Right hindlimb (tissue), 1 donor: ENCODE measurements around the gene MYOC.
"Not testable (repeated sequence)": the region's sequence is repeated elsewhere in the genome, so short reads cannot be mapped to it uniquely, and the experiment has no call there.

ENCODE experiments used
- DNase-seq: peaks from one replicate; pipeline ENCODE4 v3.0.0-alpha.2; 2018

Gene MYOC

GRCh38 chr1:171645553-171646248 lies 6.8 kb downstream of the MYOC start:
- peak; percentile 85 for DNase-seq

- peak; percentile 86 for DNase-seq
Observed at GRCh38 chr1:171644805-171645483, 7.5 kb downstream of the MYOC start.

- no peak for DNase-seq
Observed at GRCh38 chr1:171643156-171643555, 9.3 kb downstream of the MYOC start.

- no peak for DNase-seq
Observed at GRCh38 chr1:171642197-171642596, 10.3 kb downstream of the MYOC start.

GRCh38 chr1:171641076-171641864 lies 11.2 kb downstream of the MYOC start:
- no peak for DNase-seq

GRCh38 chr1:171640225-171640624 lies 12.3 kb downstream of the MYOC start:
- DNase-seq: no peak

GRCh38 chr1:171637928-171638576 lies 14.4 kb downstream of the MYOC start:
- no peak for DNase-seq

GRCh38 chr1:171636141-171636540 lies 16.3 kb downstream of the MYOC start:
- no peak for DNase-seq

- no peak for DNase-seq
Observed at GRCh38 chr1:171635661-171636060, 16.8 kb downstream of the MYOC start.

GRCh38 chr1:171628225-171628624 lies 24.3 kb downstream of the MYOC start:
- no peak for DNase-seq

GRCh38 chr1:171627020-171627419 lies 25.5 kb downstream of the MYOC start:
- no peak for DNase-seq

GRCh38 chr1:171625225-171625624 lies 27.3 kb downstream of the MYOC start:
- no peak for DNase-seq

- DNase-seq: no peak
Observed at GRCh38 chr1:171623651-171624331, 28.7 kb downstream of the MYOC start.

- DNase-seq: no peak
Observed at GRCh38 chr1:171622152-171622462, 30.4 kb downstream of the MYOC start, which contains the start of gene MYOCOS. Gene MYOCOS (plus strand): TSS chr1:171622243. CDS start chr1:171623884, 1,641 bp downstream.

GRCh38 chr1:171616586-171616985 lies 35.9 kb downstream of the MYOC start:
- DNase-seq: no peak

GRCh38 chr1:171615122-171615906 lies 37.2 kb downstream of the MYOC start:
- not testable (repeated sequence) for DNase-seq

GRCh38 chr1:171613282-171613681 lies 39.2 kb downstream of the MYOC start:
- no peak for DNase-seq

- no peak for DNase-seq
Observed at GRCh38 chr1:171611306-171611705, 41.2 kb downstream of the MYOC start.

GRCh38 chr1:171610385-171610784 lies 42.1 kb downstream of the MYOC start:
- DNase-seq: no peak

GRCh38 chr1:171606402-171606941 lies 46.0 kb downstream of the MYOC start:
- no peak for DNase-seq

GRCh38 chr1:171603042-171603441 lies 49.4 kb downstream of the MYOC start:
- not testable (repeated sequence) for DNase-seq

- no peak for DNase-seq
Observed at GRCh38 chr1:171600862-171601261, 51.6 kb downstream of the MYOC start.
